NCI-H2227 treated with DMSO at 0.1 percent for 48 hours (cell line): ENCODE results near the gene CD9.
"Not testable (repeated sequence)": the region's sequence is repeated elsewhere in the genome, so short reads cannot be mapped to it uniquely, and the experiment has no call there.

ENCODE experiments used
- DNase-seq: peaks from one replicate; lab custom pipeline; 2025; lab: John Stamatoyannopoulos, UW

The CD9 gene

DNA sequence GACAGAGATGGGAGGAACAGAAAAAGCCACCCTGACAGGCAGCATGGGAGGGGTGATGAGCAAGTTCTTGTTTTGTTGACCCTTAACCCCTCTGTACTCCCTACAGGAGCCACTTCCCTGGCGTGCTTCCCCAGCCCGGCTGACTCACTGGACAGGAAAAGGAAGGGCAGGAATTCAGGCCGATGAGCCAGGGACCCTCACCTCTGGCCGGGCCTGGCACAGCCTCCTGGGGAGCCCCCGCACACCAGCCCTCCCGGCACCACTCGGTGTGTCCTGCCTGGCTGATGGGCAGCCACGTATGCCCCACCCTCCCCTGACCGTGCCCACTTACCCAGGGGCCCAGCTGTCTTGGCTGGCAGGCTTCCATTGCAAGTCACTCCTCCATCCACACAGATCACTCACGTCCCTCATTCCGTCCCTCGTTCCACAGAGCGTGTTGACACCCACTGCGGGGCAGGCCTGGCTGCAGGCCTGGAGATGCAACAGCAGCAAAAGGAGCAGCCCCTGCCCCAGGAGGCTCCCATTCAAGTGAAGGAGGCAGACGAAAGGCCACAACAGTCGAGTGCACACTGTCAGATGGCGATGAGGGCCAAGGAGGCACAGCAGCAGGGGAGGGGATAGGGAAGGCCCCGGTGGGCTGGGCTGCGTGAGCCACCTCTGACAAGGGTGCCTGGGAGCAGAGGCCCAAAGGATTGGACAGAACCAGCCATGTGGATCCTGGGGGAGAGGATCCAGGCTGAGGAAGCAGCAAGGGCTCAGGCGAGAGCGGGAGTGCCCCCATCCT, 19.7 kb upstream of the CD9 start:
- no peak for DNase-seq

GRCh38 chr12:6181166-6181565, 19.0 kb upstream of the CD9 start:
- no peak for DNase-seq

GRCh38 chr12:6181583-6182278, 18.5 kb upstream of the CD9 start:
- DNase-seq = no peak

DNA sequence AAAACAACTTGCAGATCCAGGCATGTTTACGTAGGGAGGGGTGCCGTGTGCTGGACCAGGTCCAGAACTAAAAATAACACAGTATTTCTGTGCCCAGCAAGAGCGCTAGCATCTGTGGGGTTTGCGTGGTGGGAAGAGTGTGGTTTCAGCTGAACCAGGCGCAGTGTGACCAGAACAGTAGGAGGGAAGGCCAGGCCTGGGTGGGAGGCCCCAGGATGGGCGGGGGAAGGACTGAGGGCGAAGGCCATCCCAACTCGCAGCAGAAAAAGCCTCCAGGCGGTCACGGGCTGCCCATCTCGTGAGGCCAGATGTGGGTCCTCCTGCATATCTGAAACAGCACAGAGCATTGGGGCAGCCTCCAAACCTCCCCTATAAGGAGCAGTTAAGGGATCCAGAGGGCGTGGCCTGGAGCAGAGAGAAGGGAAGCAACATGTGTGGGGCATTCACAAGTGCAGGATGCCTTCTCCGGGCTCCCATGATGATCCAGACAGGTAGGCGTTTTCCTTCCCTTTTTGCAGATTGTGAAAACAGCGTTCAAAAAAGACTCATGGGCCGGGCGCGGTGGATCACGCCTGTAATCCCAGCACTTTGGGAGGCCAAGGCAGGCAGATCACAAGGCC, 17.8 kb upstream of the CD9 start:
- DNase-seq = no peak

- no peak for DNase-seq
Observed at GRCh38 chr12:6183689-6184428, 16.3 kb upstream of the CD9 start.

- DNase-seq = no peak
Observed at GRCh38 chr12:6185961-6186827, 14.0 kb upstream of the CD9 start.

DNA sequence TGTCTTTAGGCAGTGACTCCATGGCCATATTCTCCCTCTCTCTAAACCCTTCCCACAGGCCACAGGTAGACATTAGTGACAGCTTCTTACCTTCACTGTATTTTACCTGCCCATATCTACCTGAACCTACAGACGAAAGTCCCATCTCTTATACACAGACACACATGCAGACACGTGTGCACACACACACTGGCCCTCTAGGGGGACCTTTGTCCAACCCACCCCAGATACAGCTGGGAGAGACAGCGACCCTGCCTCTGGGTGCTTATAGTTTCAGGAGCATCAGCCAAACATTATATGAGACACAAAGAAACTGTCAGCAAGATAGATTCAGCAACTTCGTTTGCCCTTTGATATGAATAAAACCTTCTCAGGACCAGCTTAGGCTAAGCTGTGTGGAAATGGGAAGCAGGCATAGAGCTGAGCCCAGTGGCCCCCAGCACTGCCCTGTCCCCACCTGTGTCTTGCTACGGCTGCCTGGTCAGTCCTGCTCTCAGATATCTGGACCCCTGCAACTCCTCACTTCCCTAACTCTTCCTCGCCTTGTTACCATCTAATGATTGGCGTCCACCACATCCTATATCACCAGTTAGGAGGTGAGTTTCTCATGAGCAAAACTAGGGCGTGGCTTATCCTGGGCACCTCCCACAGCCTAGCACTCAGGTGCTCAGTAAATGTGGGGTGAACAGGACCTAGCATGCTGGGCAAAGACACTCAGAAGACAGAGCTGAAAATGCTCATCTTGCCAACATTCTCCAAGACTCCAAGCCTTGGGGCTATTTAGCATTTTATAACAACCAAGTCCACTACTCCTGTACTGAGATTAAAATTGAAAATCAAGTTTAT, 12.0 kb upstream of the CD9 start:
- no peak for DNase-seq

DNA sequence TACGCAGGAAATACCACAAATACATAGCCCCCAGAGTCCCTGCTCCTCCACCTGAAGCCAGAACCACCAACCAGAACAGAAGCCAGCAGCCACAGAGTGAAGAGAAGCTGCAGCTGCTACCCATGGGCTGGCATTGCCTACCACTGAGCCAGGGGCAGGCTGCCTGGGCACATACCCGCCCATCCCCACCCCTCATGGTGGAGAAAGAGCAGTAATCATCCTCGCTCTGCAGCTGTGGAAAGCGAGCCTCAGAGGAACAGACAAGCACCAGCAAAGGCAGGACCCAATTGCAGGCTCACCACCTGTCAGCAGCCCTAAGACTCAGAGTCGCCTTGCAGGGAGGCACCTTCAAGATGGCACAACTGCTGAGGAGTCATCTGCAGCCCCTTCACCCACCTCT, 11.2 kb upstream of the CD9 start:
- DNase-seq = no peak

GRCh38 chr12:6189952-6190598, 10.1 kb upstream of the CD9 start:
- DNase-seq = not testable (repeated sequence)

DNA sequence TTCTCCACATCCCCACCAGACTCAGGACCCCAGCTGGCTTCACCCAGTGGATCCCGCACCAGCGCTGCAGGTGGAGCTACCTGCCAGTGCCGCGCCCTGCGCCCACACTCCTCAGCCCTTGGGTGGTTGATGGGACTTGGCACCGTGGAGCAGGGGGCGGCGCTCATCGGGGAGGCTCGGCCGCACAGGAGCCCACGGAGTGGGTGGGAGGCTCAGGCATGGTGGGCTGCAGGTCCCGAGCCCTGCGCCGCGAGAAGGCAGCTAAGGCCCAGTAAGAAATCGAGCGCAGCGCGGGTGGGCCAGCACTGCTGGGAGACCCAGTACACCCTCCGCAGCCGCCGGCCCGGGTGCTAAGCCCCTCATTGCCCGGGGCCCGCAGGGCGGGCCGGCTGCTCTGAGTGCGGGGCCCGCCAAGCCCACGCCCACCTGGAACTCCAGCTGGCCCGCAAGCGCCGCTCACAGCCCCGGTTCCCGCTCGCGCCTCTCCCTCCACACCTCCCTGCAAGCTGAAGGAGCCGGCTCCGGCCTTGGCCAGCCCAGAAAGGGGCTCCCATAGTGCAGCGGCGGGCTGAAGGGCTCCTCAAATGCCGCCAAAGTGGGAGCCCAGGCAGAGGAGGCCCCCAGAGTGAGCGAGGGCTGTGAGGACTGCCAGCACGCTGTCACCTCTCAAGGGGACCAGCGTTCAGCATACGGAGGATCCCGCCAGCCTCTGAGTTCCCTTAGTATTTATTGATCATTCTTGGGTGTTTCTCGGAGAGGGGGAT, 9.3 kb upstream of the CD9 start:
- DNase-seq = not testable (repeated sequence)

DNA sequence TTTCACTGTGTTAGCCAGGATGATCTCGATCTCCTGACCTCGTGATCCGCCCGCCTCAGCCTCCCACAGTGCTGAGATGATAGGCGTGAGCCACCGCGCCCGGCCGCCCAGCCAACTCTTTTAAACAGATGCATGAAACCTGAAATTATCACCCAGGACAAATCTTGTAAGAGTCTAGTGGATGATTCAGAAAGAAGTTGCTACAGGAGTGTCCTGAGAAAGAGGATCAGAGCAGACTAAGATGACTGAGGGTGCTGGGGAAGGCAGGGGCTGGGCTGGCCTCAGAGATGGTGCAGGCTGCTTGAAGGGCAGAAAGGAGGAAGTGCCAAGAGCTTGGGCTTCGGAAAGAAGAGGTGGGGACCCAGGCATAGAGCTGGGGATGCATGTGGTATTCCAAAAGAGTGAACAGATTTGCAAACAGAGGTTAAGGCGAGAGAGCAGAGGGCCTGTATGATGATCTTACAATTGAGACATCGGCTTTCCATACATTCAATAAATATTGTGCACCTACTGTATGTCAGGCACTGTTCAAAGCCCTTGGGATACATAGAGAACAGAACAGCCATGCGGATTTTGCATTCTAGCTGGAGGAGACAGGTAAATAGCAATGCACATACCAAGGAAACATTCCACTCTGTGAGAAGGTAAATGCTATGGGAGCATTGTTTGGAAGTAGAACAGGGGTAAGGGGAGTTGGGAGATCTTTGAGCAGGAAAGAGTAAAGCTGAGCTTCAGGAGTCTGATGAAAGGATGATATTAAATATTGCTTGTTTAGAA, 7.4 kb upstream of the CD9 start:
- no peak for DNase-seq

DNA sequence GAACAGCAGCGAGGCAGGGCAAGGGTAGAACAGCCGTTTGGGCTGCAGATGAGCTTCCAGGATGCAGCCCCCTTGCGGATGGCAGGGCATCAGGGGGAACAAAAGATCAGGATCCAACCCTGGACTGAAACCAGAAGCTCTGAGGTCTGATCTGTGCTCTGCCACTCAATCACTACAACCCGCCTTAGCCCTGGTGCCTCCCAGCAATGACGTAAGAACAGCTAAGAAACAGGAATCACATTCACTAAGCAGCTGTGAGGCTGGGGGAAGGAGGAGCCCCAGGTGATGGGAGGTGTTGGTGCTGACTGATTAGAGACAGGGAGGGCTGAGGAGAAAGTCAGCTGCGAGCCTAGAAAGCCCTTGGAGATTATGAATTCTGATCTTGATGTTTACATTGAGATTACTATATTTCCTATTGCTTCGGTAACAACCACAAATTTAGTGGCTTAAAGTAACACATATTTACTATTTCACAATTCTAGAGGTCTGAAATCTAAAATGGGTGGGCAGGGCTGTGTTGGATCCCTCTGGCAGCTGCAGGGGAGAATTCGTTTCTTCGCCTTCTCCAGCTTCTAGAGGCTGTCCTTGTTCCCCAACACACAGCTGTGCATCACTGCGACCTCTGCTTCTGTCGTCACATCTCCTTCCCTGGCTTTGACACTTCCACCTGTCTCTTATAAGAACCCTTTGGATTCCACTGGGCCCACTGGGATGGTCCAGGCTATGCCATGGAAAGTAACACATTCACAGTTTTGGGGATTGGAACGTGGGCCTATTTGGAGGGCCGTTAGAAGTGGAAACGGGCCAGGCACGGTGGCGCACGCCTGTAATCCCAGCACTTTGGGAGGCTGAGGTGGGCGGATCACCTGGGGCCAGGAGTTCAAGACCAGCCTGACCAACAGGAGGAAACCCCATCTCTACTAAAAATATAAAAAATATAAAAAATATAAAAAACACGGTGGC, 6.1 kb upstream of the CD9 start:
- peak; percentile 43 for DNase-seq

GRCh38 chr12:6195665-6196535, 4.3 kb upstream of the CD9 start:
- peak; percentile 9 for DNase-seq

GRCh38 chr12:6198051-6198450, 2.1 kb upstream of the CD9 start:
- DNase-seq = no peak

DNA sequence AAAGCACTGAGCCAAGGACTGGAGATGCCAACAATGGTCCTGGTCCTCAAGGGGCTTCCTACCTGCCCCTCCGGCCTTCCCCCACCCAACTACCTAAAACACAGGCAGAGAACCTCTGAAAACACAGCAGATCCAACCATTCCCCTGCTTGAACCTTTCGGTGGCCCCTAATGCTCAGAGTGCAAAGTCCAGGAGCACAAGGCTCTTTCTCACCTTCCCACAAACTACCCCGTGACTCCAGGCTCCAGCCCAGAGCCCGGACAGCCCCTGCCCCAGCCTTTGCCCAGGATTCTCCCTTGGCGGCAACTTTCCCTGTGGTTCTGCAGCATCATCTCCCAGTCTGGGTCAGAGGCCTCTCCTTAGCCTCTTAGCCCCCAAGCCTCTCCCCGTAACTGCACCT, 1.6 kb upstream of the CD9 start:
- no peak for DNase-seq

- DNase-seq = no peak
Observed at GRCh38 chr12:6198985-6199530, 1.1 kb upstream of the CD9 start.
